ENCODE data around the gene AKAP9. TPM values are rescaled to one million over a fixed set of nuclear protein-coding genes. Genes with fewer than 3 reads are reported as not detected.
A peak's percentile ranks its signal among the peaks of the same experiment; 100 is the strongest.

AKAP9 gene
- total RNA-seq, 1 donor, result 49.2 TPM

DNA sequence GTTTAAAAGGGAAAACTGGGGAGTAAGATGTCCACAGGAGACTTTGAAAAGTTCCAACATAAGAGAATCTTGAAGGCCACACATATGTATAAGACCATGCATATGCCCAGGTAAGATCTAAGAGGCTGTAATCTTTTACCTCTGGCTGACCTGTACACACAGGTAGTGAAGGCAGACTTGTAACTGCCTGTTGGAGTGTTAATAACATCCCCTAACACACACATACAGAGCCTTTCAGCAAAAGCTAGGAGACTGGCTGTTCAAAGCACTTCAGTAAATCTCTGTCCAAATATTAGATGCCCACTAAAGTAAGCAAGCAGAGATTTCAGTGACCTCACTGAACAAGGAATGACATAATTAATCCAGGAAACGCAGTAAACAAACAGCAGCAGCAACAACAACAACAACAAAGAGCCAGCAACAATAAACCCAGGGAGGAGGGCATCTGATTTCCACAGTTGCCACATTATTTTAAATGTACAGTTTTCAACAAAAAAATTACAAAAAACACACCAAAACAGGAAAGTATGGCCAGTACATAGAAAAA, 178.6 kb downstream of the AKAP9 start:
- H3K4me3 ChIP-seq (ENCODE audit: low read depth, low read length), result no peak overlapping the region
- TF ChIP-seq CTCF (IDR thresholded peaks at IDR 0.05; ENCODE audit: insufficient read depth, low read depth, low read length), result no peak
- no peak for DNase-seq (ENCODE audit: low read depth)

DNA sequence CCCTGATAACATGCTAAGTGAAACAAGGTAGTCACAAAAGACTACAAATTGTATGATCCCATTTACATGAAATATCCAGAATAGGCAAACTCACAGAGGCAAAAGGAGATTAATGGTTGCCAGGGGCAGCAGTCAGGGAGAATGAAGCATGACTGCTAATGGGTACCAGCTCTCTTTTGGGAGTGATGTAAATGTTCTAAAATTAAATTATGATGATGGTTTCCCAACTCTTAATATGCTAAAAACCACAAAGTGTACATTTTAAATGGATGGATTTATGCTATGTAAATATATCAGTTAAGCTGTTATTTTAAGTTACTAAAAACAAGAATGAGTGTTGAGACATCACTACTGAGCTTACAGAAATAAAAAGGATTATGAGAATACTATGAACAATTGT, 181.0 kb downstream of the AKAP9 start:
- no peak overlapping the region for H3K4me3 ChIP-seq (ENCODE audit: low read depth, low read length)
- no peak for TF ChIP-seq CTCF (IDR thresholded peaks at IDR 0.05; ENCODE audit: insufficient read depth, low read depth, low read length)
- DNase-seq (ENCODE audit: low read depth), result peak; percentile 52

GRCh38 chr7:92131093-92131492, 190.4 kb downstream of the AKAP9 start:
- DNase-seq (ENCODE audit: low read depth), result no peak
- no peak for TF ChIP-seq CTCF (IDR thresholded peaks at IDR 0.05; ENCODE audit: insufficient read depth, low read depth, low read length)
- no peak overlapping the region for H3K4me3 ChIP-seq (ENCODE audit: low read depth, low read length)

DNA sequence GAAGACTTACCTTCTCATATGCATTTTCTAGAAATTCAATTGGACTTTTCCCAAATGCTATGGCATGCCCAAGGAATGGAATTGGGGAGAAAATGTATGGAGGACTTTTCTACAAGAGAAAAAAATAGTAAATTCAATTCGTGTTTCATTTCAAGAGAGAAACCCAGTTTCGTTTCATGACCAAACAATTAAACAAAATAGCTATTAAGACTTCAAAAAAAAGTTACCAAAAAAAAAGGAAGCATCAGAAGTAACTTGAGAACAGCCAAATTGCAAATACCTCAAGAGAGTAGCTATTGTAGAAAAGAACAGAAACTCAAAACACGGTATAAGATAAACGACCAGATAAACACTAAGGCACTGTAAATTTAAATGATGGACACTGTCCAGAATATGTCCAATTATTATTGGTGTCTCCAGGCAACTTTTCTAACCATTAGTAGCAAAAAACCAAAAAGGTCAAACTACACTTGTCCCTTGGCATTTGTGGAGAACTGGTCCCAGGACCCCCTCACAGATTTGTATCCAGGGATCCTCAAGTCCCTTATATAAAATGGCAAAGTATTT, 191.2 kb downstream of the AKAP9 start:
- TF ChIP-seq CTCF (IDR thresholded peaks at IDR 0.05; ENCODE audit: insufficient read depth, low read depth, low read length), result no peak
- DNase-seq (ENCODE audit: low read depth), result peak; percentile 13
- H3K4me3 ChIP-seq (ENCODE audit: low read depth, low read length), result peak overlapping the region; percentile 68

DNA sequence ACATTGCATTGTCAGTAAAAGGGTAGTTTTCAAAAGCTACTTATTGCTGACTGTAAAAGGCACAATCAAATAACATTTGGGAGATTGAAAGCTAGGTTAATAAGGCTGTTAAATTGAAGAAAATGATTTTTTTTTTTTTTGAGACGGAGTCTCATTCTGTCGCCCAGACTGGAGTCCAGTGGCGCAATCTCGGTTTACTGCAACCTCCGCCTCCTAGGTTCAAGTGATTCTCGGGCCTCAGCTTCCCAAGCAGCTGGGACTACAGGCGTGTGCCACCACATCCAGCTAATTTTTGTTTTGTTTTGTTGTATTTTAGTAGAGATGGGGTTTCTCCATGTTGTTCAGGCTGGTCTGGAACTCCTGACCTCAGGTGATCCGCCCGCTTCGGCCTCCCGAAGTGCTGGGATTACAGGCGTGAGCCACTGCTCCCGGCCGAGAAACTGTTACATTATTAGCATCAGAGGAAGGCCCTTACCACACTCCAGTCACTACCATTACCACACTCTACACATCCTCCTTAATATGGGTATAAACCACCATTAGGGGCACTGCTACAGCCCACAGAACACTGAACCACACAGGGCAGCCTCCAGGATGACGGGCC, 192.6 kb downstream of the AKAP9 start:
- no peak for TF ChIP-seq CTCF (IDR thresholded peaks at IDR 0.05; ENCODE audit: insufficient read depth, low read depth, low read length)
- peak overlapping the region; percentile 68 for H3K4me3 ChIP-seq (ENCODE audit: low read depth, low read length)
- DNase-seq (ENCODE audit: low read depth), result peak; percentile 30

DNA sequence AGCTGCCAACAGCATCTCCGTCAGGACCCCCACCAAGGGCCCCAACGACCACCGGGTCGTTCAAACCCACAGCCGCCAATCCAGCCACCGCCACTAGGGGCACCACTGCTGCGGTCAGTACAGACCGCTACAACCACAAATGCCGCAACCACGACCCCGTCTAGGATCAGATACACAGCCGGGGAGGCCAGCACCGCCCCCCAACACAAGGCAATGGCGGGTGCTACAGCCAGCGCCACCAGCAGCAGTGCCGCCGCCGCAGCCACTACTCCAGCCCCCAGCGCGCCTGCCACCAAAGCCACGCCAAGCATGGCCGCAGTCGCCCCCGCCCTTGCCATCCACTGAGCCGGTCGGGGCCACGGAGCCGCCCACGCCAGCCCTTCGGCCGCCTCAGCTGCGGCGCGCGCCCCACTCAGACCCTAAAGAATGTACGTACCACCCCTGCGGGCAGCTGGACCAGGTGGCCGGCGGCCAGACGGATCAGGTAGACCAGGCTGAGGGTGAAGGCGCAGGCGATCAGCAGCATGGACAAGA, 193.1 kb downstream of the AKAP9 start:
- peak; percentile 89 for TF ChIP-seq CTCF (IDR thresholded peaks at IDR 0.05; ENCODE audit: insufficient read depth, low read depth, low read length)
- peak; percentile 80 for DNase-seq (ENCODE audit: low read depth)
- peak overlapping the region; percentile 68 for H3K4me3 ChIP-seq (ENCODE audit: low read depth, low read length)
